EL (cell line): ENCODE results near the gene SBF1.
"Not testable (repeated sequence)": the region's sequence is repeated elsewhere in the genome, so short reads cannot be mapped to it uniquely, and the experiment has no call there.

ENCODE experiments used
- DNase-seq: peaks from one replicate; pipeline ENCODE4 v3.0.0-alpha.2; 2016

The SBF1 gene

DNA sequence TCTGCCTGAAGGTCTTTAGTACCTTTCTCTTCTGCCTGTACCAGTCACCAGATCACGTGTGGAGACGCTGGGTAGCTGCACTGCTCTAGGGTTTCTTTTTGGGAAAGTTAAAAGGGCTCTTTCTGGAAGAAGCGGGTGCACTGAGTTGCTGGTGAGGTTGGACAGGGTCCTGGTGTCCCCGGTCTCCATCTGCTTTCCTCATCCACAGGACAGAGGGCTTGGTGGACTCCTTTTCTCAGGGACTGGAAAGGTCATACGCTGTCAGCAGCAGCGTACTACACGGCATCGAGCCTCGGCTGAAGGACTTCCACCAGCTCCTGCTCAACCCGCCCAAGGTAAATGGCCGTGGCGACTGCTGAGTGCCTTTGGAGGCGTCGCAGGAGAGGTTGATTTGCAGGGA, 52.8 kb downstream of the SBF1 start:
- no peak for DNase-seq

DNA sequence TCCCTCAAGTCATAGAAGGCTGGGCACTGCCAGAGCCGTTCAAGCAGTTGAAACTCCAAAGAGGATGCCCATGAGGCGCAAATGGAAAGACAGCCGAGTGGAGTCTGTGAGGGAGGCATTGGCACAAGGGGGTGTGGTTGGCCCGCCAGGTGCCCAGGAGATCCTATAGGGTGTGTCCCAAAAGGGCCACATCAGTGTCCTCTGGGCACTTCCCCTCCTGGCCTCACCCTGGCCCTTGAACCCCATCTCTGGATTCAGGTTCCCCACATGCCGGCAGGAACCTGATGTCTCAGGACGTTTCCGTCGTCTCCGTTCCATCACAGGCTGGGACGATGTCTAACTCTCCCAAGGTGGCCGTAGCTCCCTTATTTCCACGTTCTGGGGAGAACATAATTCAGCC, 54.3 kb downstream of the SBF1 start:
- DNase-seq: no peak

DNA sequence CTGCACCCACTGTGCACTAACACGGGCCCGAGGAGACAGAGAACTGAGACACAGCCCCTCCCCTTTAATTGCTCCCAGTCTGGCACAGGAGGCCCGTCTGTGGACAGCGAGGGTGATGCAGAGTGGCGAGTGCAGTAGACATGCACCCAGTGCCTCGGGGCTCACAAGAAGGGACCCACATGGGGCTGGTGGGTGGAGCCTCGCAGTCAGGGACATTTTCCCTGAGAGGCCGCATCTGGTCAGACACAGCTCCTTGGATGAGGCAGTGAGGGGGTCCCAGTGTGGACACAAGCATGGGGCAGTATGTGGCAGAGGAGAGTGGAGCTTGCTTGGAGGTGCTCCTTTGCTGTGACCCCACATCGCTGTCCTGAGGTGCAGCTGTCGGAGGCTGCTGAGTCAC, 54.8 kb downstream of the SBF1 start:
- DNase-seq: no peak

DNA sequence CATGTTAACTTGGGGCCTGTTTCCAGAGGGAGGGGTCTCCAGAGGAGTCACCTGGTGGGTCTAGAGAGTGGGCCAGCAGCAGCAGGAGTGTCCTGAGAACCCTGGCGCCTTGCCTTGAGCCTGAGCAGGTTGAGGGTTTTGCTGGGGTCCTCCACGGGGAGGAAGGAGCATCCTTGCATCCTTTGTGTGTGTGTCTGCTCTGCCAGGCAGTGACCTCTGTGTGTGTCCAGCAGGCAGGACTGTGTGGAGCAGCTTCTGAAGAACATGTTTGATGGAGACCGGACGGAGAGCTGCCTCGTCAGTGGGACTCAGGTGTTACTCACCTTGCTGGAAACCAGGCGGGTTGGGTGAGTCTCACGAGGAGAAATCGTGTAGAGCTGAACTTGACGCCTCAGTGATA, 55.7 kb downstream of the SBF1 start:
- no peak for DNase-seq

DNA sequence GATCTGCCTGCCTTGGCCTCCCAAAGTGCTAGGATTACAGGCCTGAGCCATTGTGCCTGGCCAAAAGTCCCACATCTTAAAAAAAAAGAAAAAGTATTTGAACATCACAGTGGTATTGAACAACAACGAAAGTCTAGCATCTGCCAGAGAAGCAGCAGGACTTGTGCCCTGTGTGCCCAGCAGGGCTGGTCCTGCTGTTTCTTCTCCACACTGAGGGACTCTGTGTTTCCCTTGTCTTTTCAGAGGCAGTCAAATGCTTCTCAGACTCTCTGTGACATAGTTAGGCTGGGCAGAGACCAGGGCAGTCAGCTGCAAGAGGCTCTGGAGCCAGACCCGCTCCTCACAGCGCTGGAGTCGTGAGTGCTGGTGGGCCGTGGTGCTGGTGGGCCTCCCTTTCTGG, 56.2 kb downstream of the SBF1 start:
- no peak for DNase-seq

DNA sequence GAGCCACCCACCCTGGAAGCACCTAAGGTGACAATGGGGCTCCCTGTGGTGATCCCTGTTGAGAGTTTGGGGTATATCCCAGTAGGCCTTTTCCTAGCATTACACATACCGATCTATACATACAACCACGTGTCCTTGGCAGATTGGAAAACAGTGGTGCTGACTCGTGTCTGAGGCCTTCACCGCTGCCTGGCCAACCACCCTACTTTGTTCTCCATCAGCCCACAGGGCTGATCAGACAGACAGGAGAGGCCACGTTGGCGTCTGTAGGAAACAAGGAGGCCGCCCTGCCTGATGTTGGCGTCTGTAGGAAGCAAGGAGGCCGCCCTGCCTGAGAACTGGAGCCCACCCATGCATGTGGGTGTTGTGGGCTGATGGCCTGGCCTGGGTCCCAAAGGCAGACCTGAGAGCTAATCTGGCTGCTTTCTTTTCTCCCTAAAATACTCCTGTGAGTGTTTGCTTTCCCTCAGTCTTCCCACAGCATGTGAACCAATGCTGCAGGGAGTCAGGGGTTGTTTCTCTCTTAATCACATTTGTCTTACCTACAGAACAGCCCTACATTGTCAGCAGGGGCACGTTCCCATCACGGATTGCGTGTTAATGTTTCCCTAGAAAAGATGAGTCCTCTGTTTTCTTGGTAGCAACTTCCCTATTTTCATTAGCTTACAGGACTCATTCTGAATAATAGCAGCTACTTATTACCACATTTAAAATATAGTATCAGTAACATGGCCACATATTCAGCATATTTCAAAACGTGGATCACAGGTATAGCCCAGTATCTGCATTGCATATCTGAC, 57.2 kb downstream of the SBF1 start:
- DNase-seq: peak; percentile 36

DNA sequence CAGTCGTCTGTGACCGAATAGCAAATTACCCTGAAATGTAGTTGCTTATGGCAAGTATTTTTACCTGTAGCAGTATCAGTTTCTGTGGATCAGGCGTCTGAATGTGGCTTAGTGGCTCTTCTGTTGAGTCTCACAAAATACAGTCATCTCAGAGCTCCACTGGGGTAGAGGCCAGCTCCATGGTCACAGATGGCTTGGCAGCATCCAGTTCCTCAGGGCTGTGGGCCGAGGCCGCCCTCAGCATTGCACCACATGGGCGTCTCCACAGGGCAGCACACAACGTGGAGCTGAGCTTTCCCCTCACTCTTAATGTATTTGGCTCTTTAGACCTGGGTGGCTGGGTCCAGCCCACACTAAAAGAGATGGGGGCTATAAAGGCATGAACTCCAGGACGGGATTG, 57.8 kb downstream of the SBF1 start:
- no peak for DNase-seq

DNA sequence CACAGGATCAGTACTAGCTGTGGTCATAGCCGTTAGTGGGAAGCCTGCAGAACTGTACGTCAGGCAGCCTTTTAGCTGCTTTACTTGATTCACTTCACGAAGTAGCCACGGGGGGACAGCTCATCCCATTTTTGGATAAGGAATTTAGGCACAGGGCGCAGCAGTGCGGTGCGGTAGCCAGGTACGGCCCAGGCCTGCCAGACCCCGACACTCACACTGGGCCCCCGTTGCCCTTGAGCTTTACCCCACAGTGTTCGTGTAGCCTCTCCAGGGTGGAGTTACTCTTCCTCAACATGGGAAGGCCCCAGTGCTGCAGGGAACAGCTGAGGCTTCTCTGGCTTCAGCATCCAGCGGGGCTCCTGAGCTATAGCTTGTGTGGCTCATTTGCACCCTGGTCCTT, 59.4 kb downstream of the SBF1 start:
- DNase-seq: no peak

DNA sequence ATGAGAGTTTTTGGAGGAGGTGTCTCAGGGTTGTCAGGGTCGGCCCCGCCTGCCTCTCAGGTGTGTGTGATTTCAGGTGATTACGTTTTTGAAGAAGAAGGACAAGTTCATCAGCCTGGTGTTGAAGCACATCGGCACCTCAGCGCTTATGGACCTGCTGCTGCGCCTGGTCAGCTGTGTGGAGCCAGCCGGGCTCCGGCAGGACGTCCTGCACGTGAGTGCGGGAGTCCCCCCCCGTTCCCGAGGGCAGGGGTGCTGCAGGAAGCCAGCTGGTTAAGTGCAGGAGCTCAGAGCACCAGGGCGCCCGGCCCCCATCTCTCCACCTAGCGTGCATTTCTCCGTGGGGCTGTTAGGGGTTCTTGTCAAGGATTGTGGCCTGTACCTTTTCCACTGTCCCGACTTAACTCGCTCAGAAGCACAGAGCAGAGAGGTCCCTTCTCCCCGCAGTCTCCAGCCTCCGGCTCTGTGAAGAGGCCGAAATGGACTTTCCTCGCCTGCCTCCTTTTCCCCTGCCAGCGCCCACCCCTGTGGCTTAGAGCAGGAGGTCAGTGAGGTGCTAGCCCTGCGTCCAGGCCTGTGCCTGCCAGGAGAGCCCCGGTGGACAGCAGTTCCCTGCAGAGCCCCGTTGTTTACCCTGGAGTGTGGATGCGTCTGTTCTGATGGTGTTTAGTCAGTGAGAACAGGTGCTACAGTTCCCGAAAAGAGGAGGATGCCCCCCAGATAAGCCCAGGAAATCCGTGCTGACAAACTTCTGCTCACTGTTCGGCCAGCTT, 60.2 kb downstream of the SBF1 start:
- DNase-seq: no peak

DNA sequence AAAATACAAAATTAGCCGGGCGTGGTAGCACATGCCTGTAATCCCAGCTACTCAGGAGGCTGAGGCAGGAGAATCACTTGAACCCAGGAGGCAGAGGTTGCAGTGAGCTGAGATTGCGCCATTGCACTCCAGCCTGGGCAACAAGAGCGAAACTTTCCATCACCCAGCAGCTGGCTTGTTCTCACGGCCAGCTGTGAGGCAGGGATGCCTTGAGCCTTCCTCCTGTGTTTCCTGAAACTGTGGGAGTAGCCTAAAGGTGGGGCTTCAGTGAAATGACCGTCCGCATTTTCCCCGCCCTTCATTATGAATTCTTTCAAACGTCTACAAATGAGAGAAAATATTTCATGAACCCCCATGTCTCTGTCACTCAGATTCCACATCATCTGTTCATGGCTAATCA, 65.9 kb downstream of the SBF1 start:
- not testable (repeated sequence) for DNase-seq

DNA sequence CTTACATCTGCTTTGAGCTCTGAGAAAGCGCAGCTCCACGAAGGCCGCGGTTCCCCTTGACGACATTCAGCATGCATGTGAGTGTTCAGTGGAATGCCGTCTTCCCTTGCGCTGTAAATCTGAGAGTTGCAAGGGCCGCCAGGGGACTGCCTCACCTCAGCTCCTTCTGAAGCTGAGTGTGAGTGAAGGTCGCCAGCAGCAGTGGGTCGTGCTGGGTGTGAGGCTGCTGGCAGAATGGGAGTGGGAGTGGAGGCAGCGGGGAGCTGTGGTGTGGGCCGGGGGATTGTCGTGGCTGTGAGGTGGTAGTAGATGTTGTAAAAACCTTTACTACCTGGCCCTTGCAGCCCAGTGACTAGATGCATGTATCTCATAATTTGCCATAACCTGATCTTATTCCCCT, 66.5 kb downstream of the SBF1 start:
- no peak for DNase-seq

DNA sequence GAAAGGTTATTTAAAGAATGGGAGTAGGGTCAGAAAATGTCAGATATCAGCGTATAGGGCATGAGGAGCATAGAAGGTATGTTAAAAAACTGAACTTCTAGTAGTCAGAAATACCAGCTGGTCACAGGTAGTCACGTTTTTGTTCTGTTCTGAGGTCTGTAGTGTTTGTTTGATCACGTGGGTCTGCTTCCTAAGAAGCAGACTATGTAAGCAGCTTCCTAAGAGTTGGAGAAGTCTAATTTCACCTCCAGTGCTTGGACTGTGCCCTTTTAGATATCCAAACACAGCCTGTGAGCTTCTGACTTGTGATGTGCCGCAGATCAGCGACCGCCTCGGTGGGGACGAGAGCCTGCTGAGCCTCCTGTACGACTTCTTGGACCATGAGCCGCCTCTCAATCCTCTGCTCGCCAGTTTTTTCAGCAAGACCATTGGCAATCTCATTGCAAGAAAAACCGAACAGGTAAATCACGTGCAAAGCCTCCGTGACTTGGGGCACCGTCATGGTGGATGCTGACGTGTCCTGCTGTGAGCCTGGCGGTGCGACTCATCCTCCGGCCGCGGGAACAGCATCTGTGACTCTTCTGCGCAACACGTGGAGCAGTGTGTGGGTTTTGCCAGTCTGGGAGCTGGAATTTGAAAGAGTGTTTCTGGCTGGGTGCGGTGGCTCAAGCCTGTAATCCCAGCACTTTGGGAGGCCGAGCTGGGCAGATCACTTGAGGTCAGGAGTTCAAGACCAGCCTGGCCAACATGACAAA, 68.2 kb downstream of the SBF1 start:
- DNase-seq: no peak

DNA sequence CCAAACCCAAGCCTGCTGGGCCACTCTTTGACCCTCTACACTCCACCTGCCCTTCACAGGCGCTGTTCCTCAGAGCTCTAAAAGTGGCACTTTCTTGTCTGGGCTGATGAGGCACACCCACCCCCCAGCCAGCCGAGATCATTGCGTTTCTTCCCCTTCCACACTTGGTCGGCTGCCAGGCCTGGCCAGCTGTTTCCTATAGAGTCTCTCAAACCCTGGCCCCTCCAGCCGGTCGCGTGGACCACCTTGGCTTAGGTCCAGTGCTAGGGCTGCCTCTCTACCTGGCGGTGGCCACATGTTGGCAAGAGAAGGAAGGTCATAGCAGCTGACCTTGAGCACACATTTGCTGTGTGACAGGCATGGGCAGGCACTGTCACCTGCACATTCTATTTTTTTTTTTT, 71.1 kb downstream of the SBF1 start:
- no peak for DNase-seq

DNA sequence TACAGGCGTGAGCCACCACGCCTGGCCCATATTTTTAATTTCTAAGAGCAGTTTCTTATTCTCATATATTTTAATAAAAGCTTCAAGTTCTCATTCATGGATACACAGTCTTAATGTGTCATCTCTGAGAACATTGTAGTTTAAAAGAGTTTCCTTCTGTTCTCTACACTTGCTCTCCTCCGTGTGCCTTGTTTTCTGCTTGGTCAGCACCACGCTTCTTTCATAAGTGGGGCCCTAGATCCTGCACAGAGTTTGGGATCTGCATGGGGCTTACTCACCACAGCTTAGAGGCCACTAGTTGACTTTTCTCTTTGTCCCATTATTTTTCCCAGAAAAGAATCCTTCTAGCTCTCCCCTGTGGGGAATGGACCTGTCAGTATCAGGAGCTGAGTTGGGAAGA, 72.9 kb downstream of the SBF1 start:
- no peak for DNase-seq

DNA sequence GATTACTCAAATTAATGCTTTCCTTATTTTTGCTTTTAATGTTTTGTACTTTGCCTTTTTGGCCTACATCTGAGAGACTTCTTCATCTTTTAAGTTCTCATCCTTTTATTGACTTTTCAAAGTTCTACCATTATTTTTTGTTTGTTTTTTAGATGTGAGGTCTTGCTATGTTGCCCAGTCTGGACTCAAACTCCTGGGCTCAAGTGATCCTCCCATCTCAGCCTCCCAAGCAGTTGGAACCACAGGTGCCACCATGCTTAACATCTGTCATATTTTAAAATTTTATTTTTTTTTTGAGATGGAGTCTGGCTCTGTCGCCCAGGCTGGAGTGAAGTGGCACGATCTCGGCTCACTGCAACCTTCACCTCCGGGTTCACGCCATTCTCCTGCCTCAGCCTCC, 73.9 kb downstream of the SBF1 start:
- DNase-seq: no peak

DNA sequence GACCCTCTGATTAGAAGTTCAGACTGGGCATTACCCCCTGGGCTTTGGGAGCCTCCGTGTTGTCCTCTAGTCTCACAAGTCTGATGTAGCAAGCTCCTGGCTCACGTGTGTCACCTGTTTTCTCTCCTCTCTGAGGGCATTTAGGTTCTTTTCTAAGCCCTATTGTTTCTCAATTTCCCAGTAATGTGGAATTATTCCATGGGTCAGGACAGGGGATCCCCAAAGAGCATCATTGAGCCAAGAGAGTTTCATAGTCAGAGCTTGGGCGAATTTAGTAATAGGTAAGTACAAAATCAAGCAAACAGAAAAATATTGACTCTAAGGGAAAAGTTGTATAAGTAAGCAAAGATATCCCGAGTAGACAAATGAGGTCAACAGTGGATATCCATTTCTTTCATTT, 74.4 kb downstream of the SBF1 start:
- no peak for DNase-seq

DNA sequence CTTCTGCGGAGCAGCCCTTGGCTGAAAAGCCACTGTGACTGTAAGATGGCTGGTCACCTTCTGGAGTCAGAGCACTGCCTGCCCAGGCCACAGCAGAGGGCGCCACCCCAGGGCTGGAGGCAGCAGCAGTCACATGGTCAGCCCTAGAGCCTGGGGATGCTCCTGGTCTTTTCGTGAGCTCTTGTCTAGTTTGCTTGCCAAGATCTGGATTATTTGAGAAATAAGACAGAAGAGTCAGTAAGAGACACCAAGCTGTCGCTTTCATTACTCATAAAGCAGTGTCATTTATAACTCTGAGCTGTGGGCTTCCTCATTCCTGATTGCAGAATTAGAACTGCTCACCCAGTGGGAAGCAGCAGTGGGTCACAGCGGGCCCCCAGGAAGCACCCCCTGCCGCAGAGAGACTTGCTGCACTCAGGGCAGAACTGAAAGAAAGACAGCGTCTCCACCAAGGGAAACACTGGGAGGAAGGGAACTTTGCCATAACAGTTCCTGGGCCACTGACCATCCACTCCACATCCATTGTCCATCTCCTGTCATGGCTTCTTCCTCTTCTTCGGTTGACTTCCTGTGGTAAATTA, 75.0 kb downstream of the SBF1 start:
- DNase-seq: peak; percentile 21

DNA sequence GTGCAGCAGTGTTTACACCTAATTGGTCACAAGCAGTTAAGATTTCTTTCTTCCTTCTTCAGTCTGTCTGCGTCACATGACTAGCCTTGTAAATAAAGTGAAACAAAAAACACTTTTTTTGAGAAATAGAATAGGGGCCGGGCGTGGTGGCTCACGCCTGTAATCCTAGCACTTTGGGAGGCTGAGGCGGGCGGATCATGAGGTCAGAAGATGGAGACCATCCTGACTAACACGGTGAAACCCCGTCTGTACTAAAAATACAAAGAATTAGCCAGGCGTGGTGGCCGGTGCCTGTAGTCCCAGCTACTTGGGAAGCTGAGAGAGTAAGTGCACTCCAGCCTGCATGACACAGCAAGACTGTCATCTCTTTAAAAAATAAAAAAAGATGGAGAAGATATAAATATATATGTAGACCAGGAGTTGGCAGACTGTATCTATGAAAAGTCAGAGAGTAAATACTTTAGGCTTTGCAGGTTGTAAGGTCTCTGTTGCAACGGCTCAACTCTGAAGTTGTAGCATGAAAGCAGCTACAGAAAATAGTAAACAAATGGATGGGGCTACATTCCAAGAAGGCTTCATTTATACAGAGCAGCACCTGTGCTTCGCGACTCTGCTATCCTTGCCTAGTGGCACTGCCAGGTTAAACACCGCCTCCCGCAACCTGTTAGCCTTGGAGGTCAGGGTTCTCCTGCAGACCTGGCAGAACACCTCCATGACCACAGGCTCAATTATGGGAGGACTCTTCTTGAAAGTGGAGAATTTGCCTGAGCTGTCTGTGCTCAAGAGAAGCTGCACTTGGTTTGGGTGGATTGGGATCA, 75.8 kb downstream of the SBF1 start:
- DNase-seq: no peak

DNA sequence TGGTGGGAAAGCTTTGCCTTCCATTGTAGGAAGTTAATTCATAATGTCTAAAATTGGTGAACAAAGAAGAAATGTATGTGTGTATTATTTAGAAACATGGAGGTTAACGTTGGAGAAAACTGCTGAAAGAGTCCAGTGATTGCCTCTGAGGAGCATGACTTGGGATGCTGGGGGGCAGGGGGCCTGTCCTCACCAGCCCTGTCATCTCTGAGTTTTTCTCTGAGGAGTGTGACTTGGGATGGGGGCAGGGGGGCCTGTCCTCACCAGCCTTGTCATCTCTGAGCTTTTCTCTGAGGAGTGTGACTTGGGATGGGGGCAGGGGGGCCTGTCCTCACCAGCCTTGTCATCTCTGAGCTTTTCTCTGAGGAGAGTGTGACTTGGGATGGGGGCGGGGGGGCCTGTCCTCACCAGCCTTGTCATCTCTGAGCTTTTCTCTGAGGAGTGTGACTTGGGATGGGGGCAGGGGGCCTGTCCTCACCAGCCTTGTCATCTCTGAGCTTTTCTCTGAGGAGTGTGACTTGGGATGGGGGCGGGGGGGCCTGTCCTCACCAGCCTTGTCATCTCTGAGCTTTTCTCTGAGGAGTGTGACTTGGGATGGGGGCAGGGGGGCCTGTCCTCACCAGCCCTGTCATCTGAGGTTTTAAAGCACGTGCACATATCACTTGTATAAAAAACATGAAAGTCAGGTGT, 77.3 kb downstream of the SBF1 start:
- not testable (repeated sequence) for DNase-seq

DNA sequence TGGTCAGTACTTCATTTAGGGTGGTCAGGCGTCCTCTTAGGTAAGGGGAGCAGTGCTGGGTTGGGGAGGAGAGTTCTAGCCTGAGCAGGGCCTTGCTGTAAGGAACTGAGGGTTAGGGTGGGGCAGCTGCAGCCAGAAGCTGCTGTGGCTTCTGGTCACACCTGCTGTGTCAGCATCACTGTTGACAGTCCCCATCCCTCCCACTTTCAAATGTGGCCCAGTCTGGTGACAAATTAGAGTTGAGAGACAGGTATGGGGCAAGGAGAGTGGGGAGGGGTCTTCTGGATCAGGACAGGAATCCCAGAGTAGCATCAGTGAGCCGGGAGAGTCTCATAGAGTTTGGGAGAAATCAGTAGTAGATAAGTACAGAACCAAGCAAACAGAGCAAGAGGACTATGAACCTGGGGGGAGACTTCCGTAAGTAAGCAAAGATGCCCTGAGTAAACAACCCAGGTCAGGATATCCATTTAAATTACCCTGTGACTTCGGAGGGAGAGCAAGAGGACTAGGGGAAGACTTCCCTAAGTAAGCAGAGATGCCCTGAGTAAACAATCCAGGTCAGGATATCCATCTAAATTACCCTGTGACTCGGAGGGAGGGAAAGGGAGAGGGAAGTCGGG, 78.0 kb downstream of the SBF1 start:
- DNase-seq: no peak
